Left hindlimb (tissue), 1 donor: ENCODE data around the gene IL25.
"Not testable (repeated sequence)": the region's sequence is repeated elsewhere in the genome, so short reads cannot be mapped to it uniquely, and the experiment has no call there.

Source experiments
- DNase-seq: peaks from one replicate; pipeline ENCODE4 v3.0.0-alpha.2; 2018

Gene IL25

DNA sequence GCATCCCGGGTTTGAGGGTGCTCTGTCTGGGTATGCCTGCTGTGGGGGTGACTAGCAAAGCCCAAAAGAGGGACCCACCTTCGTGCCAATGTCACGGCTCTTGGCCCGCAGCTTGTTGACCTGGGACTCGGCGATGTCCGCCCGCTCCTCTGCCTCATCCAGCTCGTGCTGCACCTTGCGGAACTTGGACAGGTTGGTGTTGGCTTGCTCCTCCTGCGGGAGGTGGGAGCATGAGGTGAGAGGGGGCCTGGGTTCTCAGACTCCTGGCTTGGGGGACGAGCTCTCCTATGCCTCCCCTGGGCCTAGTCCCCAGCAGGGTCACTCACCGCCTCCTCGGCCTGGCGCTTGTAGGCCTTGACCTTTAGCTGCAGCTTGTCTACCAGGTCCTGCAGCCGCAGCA is 41.1 kb downstream of the IL25 start:
- no peak for DNase-seq

DNA sequence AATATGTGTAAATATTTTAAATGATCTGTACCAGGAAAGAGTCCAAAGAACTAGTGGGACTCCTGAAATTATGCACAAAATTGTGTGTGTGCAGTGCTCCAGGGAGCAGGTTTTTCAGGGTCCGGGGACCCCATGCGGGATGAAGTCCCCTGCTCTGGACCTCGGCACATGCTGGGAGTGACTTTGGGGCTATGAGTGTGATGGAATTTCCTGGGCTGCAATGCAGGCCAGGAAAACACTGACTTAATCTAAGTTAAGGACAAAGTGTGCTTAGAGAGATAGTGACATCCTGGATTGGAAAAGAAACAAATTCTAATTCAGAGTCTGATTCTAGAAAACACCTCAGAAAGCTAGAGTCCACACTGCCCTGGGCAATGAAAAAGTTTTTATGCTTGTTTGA is 41.6 kb downstream of the IL25 start:
- no peak for DNase-seq

DNA sequence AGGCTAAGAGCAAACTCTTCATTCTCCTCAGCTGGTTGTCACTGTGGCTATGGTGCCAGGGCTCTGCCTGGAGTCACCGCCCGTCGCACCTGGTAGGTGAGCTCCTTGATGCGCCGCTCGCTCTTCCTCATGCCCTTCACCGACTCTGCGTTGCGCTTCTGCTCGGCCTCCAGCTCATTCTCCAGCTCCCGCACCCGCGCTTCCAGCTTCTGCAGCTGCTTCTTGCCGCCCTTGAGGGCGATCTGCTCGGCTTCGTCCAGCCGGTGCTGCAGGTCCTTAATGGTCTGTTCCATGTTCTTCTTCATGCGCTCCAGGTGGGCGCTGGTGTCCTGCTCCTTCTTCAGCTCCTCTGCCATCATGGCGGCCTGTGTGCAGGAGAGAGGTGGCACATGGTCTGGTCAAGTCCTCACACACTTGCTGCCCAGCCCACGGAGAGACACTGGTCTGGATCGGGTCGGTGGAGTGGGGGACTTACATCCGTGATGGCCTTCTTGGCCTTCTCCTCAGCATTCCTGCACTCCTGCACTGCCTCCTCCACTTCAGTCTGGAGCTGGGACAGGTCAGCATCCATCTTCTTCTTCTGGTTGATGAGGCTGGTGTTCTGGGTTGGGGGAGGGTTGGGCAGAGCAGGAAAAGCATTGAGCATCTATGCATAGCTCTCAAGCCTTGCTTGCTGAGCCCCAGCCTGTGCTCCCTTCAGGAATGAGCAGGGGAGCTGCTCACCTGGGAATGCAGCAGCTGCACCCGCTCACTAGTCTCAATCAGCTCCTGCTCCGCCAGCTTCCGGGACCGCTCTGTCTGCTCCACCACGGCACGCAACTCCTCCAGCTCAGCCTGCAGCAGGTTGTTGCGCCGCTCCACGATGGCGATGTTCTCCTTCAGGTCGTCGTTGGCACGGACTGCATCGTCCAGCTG is 42.6 kb downstream of the IL25 start:
- DNase-seq = no peak

DNA sequence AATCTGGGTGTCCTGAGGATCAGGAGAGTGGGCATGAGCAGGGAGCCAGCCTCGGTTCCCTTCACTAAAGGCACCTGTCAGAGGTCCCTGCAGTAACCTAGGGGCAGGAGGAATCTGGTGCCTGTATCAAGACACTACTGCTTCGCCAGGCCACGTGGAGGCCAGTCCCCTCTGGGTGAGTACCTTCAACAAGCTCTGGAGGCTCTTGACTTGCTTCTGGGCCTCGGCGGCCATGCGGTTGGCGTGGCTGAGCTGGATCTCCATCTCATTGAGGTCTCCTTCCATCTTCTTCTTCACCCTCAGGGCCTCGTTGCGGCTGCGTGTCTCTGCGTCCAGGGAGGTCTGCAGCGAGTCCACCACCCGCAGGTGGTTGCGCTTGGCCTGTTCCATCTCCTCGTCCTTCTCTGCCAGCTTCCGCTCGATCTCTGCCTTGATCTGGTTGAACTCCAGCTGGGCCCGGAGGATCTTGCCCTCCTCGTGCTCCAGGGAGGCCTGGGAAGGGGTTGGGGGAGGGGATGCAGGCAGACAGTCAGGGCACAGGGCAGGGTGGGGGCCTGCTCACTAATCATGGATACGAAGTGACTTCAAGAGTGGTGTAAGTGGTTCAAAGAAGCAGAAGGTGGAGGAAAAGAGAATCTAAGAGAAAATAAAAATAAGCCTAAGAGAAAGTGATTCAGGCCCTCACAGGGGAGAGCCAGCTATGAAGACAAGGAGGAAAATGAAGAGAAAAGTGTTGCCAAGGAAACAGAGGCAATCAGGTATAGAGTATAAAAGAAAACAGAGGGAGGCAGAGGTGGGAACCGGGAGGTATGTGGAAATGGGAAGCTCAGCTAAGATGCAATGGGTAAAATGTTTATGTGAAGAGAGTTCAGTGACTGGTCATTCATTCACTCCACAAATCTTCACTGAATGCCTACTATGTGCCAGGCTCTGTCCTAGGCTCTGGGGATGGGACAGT is 43.5 kb downstream of the IL25 start:
- no peak for DNase-seq

DNA sequence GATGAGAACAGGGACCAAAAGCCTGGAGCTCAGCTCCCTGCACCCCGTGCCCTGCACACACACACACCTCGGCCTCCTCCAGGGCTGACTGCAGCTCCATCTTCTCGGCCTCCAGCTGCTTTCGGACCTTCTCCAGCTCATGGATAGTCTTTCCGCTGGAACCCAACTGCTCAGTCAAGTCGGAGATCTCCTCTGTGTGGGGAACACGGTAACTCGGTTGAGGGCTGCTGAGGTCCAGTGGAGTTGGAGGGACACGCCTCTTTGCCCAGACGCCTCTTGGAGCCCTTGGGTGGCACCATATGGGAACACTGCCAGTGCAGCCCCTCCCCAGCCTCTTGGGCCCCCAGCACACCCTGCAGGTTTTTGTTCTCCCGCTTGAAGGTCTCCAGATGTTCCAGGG is 44.2 kb downstream of the IL25 start:
- DNase-seq = no peak

DNA sequence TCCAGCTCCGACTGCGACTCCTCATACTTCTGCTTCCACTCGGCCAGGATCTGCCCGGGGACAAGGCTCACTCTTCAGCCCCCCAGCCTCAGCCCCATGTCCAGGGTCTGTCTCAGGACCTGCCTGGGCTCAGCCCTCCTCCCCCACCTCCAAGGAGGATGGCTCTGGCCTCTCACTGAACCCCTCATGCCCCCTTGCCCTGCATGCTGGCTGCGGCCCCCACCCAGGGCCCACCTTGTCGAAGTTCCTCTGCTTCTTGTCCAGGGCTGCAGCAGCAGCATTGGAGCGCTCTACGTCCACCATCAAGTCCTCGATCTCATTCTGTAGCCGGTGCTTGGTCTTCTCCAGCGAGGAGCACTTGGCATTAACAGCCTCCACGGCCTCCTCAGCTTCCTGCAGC is 44.7 kb downstream of the IL25 start:
- not testable (repeated sequence) for DNase-seq

DNA sequence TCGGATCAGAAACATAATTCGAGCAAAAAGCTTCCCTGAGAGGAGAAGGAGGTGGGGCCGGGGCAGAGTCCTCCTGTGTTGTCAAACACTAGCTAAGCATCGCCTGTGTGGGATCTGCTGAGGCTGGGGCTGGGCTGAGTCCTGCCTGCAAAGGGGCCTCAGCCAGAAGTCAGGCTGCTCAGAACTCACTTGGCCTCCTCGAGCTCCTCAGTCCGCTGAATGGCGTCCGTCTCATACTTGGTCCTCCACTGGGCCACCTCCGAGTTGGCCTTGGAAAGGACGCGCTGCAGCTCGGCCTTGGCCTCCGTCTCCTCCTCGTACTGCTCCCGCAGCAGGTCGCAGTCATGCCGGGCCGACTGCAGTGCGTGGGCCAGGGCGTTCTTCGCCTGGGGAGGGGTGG is 45.4 kb downstream of the IL25 start:
- DNase-seq = no peak

DNA sequence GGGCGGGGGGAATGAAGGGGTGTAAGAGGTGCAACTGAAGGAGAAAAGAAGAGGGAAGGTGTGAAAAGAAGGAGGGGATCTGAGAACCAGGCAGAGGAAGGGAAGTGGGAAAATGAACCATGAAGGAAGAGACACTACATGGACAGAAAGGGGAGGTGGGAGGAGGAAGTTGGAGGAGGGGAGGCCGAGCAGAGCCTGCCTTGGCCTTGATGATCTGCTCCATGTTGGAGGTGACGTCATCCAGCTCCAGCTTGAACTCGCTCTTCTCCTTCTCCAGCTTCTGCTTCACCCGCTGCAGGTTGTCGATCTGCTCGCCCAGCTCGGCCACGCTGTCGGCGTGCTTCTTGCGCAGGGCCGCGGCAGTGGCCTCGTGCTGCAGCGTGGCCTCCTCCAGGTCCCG is 47.0 kb downstream of the IL25 start:
- DNase-seq = not testable (repeated sequence)

DNA sequence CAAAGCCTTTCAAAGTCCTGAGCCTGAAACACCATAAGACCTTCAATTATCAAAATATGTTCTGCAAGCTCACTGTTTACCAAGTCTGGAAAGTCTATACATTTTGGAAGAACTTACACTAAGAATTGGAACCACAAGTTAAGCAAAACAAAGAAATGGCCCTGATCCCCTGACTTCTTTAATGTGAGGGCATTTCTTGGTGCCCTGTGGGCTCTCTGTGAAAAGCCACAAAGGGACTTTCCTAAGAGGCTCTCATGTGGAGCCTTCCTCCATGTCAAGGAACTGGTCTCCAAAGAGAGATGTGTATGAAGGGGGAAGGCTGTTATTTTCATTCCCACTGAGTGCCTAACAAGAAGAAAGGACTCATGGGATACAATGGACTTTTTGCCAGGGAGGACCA is 49.0 kb downstream of the IL25 start:
- DNase-seq = no peak

DNA sequence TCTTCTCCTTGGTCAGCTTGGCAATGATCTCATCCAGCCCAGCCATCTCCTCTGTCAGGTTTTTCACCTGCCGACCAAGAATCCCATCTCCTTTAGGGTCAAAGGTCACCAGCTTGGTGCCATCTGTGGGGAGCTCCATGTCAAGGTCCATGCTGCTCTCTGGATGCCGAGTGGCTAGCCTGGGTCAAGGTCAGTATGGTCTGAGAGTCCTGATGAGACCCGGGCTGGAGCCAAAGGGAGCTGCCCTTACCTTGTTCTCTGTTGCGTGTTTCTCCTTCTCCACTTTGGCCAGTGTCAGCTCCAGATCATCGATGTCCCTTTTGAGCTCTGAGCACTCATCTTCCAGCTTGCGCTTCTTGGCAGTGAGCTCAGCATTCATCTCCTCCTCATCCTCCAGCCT is 51.0 kb downstream of the IL25 start:
- no peak for DNase-seq

DNA sequence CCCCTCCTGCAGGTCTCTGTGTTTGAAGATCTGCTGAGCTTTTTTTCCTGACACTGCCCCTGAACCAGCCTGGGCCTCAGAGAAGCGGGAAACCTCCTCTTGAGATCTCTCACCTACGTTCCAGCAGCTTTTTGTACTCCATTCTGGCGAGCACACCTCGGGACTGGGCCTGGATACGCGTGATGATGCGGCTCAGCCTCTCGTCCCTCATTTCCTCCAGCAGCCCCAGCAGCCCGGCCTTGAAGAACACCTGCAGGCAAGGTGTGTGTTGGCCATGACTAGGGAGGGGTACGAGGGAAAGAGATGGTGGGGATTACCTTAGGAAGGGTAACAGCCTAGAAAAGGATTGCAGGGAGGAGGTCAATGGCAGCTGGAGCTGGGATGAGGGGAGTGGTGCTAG is 52.6 kb downstream of the IL25 start:
- no peak for DNase-seq

DNA sequence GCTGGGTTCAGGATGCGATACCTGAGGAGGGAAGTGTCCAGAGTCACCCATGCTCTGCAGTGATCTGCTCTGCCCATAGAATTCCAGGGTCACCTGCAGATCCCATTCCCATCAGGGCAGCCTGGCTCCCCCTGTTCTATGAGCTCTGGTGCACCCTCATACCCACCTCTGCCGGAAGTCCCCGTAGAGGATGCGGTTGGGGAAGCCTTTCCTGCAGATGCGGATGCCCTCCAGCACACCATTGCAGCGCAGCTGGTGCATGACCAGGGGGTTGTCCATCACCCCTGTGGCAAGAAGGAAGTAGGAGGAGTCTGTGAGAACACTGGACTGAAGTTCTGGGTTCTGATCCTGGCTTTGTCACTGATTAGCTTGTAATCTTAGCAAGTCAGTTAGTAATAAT is 53.2 kb downstream of the IL25 start:
- DNase-seq = not testable (repeated sequence)
